Measurements from ENCODE around the gene MROH2A.
A peak's percentile ranks its signal among the peaks of the same experiment; 100 is the strongest.

The MROH2A gene

GRCh38 chr2:233839447-233839820 lies 61.3 kb downstream of the MROH2A start:
- DNase-seq: no peak

DNA sequence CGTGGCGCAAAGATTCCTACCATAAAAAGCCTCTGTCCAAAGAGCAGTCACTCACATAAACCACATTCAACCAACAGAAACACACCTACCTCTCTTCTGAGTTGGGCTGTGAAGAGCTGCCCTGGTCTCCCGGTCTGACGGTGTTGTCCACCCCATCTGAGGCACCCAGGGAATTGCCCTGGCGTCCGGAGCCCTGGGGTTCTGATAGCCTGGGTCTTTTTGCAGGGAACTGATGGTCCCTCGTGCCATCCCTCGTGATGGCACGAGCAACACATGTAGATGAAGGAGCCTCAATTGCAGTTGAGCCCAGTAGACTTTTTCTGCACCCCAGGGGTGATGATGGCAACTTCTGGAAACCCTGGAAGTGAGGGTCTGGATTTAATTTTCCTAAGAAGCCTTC lies 62.4 kb downstream of the MROH2A start:
- no peak for DNase-seq

GRCh38 chr2:233841183-233841582 lies 63.1 kb downstream of the MROH2A start:
- no peak for DNase-seq

DNA sequence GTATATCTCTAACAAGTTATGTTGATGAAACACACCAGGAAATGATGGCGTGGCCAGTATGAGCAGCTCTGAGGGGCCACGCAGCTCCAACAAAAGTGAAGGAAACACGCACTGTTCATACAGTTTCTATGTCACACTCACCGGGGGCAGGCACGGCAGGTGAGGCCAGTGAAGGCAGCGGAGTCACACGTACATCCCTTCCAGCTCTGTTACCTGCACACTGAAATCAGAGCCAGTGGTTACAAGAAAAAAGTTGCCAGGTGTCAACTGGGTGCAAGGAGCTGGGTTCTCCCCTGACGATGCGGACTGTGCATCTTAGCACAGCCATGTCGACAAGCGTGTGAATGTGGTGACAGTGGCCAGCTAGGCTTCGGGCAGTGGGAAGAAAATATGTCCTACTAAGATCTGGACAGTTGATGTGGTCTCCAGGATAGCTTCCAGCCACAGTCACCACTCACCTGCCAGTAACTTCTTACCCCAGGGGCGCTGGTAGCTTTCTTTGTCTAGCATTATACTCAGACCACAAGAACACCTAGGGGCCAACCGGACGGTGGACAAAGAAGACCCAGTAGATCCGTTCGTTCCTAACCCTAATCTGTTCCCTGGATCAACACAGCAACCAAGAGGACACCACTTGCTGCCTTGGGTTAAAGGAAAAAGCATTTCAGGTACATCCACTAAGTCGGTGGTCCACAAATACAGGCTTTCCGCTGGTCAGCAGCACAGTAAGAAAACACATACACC lies 66.1 kb downstream of the MROH2A start:
- no peak for DNase-seq

GRCh38 chr2:233844836-233845235 lies 66.7 kb downstream of the MROH2A start:
- no peak for DNase-seq

- DNase-seq: no peak
Observed at GRCh38 chr2:233845301-233846060, 67.4 kb downstream of the MROH2A start.

DNA sequence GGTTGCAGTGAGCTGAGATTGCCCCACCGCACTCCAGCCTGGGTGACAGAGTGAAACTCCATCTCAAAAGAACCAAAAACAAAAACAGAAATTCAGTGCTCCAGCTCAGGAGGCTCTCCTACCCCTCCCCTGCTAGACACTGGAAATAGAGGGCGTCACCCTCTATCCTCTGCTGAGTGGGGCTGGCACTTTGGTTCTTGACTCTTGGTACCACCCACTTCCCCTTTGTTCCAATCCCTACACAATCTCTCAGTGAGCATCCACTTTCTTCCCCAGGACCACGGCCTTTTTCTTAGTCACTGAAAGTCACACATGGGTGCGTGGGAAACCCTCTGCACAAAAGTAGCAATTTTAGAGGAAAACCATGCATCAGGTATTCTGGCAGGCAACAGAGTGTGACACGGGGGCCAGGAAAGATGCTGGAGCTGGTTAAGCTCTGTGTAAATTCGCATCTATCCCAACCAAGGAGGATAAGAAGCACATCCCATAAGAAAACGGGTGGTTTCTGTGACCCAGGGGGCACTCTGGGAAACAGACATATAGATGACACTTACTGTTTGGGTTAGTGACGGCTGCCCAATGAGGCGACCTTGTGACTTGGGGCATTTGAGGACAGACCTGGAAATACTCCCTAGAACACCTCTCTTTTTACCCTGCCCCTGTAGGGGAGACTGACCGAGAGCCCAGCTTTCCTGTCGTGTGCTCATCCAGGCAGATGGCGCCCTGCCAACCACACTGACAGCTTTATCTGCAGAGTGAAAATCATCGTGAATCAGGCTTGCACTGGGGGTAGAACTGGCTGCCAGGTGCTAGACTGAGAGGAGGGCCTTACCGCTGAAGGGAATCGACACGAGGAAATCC lies 68.5 kb downstream of the MROH2A start:
- DNase-seq: no peak

- DNase-seq: no peak
Observed at GRCh38 chr2:233847248-233847898, 69.2 kb downstream of the MROH2A start.

GRCh38 chr2:233848276-233848675 lies 70.1 kb downstream of the MROH2A start:
- DNase-seq: no peak

DNA sequence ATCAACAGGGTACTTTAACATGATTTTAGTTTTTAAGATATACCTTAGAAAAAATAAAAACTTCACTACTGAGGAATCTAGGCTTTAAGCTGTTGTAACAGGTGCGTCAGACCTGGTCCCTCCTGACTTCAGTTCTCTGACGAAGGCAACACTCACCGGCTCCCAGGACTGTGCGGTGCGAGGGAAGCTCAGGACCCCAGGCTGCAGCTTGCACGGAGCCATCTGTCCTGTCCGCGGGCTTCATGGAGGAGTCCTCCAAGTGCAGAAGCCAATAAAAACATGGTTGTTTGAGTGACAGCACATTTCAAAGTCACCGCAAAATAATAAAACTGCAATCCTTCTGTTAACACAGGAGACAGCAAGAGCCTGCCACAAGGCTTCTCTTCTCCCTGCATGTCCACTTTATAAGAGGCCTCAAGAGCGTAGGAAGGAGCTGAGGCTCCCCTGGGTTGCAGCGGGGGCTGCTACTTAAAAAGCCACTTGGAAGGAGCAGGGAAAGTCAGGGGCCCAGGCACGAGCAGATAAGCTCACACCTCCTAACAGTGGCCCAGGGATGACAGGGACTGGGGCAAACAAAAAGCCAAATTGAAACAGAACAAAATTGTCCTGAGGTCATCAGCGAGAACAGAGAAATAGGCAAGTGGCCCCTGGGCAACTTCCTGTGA lies 71.6 kb downstream of the MROH2A start:
- no peak for DNase-seq

DNA sequence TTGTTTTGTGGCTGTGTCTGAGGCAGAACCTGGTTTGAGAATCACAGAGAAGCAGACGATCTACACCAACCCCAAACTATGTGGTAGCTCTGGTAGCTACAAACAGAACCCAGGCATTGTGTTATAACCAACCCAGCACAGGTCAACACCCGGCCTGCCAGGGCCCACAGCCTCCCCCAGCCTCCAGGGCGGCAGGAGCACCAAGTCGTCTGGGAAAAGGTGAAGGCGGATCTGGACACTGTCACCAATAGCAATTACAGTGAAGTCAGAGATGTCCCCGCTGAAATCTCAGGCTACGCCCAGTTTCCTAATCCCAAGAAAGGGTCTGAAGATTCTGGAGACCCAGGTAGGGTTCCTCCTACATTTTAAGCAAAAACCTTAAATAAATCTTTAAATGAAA lies 72.6 kb downstream of the MROH2A start:
- DNase-seq: no peak

DNA sequence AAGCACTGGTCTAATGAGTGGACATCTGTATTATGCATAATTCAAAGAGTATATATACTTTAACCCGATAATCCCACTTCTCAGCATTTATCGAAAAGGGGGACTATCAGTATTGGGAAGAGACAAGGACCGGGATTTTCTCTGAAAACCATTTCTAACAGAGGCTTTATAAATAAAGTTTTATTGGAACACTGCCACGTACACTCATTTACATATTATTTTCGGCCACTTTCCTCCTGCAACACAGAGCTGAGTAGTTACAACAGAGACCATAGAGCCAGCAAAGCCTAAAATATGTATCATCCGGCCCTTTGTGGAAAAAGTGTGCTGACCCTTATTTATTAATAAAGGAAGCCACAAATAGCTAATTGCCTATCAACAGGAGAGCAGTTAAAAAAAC lies 73.0 kb downstream of the MROH2A start:
- DNase-seq: no peak

DNA sequence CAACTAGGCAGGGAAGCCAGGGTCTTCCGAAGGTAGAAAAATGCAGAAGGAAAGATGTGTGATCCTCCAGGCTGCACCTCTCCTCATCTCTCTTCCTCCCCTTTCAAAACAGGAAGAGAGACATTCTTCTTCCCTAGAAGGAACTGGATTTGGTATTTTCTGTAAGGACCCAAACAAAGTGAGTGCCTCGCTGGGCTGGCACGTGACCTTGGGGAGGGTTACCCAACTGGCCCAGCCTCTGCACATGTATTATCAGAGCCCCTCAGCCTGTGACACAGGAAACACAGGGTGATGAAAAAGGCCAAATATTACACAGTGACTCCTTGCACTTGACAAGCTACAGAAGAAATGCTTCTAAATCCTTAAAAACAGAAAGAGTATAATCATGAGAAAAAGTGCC lies 73.9 kb downstream of the MROH2A start:
- no peak for DNase-seq

DNA sequence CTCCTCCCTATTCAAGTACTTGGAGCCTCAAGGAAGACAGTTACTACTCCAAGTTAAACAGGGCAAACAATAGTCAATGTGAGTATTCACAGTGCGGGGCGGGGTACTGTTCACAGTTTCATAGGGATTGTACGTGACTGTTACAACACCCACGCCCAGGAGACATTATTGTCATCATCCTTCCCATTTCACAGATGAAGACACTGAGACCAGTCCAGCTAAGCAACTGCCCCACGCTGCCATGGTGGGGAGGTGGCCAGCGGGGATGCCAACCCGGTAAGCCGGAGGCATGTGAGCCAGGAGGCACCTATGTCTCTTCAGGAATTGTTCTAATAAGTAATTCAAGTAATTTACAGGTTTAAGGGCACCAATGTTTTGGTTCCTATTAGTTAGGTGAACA lies 75.2 kb downstream of the MROH2A start:
- DNase-seq: no peak

- DNase-seq: no peak
Observed at GRCh38 chr2:233853883-233854240, 75.7 kb downstream of the MROH2A start.

- DNase-seq: peak; percentile 95 to 96
Observed at GRCh38 chr2:233854241-233854981, 76.3 kb downstream of the MROH2A start, which contains the start of gene HJURP. Gene HJURP, minus strand, starts transcription at chr2:233854535. Its CDS starts 35 bp downstream, at chr2:233854500.

- DNase-seq: no peak
Observed at GRCh38 chr2:233855345-233855744, 77.2 kb downstream of the MROH2A start.

- no peak for DNase-seq
Observed at GRCh38 chr2:233856184-233856583, 78.1 kb downstream of the MROH2A start.

DNA sequence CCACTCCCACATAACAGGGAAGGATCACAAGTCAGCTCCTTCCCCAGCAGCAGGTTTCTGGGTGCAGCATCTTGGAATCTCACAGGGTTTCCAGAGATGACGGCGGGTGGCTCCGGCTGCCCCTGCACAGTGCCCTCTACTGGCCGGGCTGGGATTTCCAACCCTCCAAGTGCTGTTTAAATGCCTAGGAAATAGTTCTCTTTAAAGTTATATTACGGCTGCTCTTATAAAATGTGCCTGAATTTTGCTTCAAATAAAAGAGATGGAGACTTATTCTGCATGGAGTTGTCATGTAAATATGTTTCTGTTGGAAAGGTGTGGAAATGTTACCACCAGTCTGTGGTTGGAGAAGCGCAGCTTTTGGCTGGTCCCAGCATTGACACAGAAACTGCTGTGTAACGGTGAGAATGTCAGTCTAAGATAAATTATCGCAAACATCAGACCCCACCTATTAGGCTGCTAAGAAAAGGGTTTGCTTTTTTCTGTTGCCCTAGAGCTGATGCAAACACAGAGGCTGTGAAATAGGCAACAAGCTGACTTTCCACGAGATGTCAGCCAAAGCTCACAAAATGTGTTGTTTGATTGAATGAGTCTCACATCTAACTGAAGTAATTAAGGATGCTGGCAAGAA lies 79.5 kb downstream of the MROH2A start:
- no peak for DNase-seq

- DNase-seq: no peak
Observed at GRCh38 chr2:233858331-233858730, 80.2 kb downstream of the MROH2A start.

GRCh38 chr2:233862261-233862768 lies 84.2 kb downstream of the MROH2A start:
- peak in 1 of 2 experiments; percentile 12 for DNase-seq

All from SW 1271 (cell line).